ENCODE measurements around the gene ANKRD33B. TPM values are rescaled to one million over a fixed set of nuclear protein-coding genes. Genes with fewer than 3 reads are reported as not detected.
A peak's percentile ranks its signal among the peaks of the same experiment; 100 is the strongest.

The ANKRD33B gene
- total RNA-seq, 1 experiment from 2014 or later, result 10.9 TPM

DNA sequence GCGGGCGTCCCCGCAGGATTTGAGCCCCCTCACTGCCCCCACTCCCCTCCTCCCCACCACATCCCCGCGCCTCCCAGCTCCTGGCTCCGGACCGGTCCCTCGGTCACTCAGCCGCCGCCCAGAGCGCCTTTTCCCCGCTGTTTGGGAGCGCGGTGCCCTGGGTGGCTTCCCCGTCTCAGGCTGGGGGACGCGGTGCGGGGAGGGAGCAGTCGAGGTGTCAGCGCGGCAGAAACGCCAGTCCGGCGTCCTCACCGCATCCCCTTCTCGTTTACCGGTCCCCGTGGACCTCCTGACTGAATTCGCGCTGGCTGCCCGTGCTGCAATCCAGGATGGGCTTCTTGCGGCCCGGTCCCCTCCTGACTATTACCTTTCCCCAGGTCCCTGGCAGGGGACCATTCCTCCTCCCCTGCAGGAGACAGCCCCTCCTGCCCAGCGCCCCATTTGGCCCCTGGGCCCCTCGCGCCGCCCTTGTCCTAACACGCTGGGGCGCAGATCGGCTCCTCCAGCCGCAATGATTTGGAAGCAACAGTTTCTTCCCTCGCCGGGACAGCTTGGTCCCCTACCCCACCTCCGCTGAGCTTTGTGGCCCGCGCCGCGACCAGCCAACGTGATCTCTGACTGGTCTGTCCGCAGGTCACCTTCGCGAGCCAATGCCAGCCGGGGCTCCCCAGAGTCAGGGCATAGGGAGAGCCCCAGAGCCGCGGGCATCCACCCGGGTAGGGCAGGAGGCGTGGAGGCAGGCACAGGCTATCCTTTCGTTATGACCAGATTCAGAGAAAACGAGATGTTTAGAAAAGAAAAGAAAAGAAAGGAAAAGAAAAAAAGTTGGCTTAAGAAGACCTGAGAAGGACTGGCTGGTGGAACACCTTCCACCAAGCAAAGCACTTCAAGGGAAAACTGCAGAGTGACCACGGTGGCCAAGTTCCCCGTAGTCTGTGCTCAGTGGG lies 1.2 kb downstream of the ANKRD33B start:
- Histone ChIP-seq H3K9ac (ENCODE audit: low read length) (peak overlapping the region; percentile 91), H3K79me2 (ENCODE audit: insufficient read depth, low read length) (peaks cover 58% of the 10 kb centered on the region), H3K9me3 (ENCODE audit: control insufficient read depth in 1 of 2, insufficient read depth in 1 of 2, low read depth in 1 of 2, low read length in 2 of 2) (no peaks in the 10 kb centered on the region), H3K36me3 (ENCODE audit: control insufficient read depth in 1 of 2, insufficient read depth in 2 of 2, low read length in 2 of 2) (no peaks in the 10 kb centered on the region), H3K4me2 (ENCODE audit: low read length) (peak overlapping the region; percentile 93), H4K20me1 (ENCODE audit: insufficient read depth) (no peaks in the 10 kb centered on the region), H3K4me1 (ENCODE audit: control insufficient read depth in 1 of 2, insufficient read depth in 2 of 2, low read length in 2 of 2) (peaks cover 25 to 57% of the 10 kb centered on the region in 2 experiments), H3K27ac (ENCODE audit: low read depth, low read length) (no peak overlapping the region; the same call in 1 of the 2 replicates), H3K9me2 (ENCODE audit: insufficient read depth) (no peaks in the 10 kb centered on the region), H3K27me3 (ENCODE audit: insufficient read depth, low read length) (no peaks in the 10 kb centered on the region), H3K4me3 (replicated peaks in 1 of 2; ENCODE audit: low read depth in 1 of 2, low read length in 2 of 2) (peak overlapping the region; percentile 62 to 71), H2AFZ (ENCODE audit: low read depth, low read length, poor library complexity, severe bottlenecking) (no peak overlapping the region)
- ATAC-seq, result peak; percentile 4; the same call in 1 of the 2 replicates
- POLR2A ChIA-PET, result no interaction called here
- intact Hi-C loops (cut with micrococcal nuclease), result no loop called here
- no peak for DNase-seq (ENCODE audit: low read depth, low spot score)
- TF ChIP-seq TCF7L2 (IDR thresholded peaks at IDR 0.05; ENCODE audit: borderline replicate concordance, extremely low read depth, insufficient read depth, insufficient read length) (no peak), JUND (IDR thresholded peaks at IDR 0.05) (no peak), RAD21 (IDR thresholded peaks at IDR 0.05; ENCODE audit: low read depth) (no peak), EGR1 (IDR thresholded peaks at IDR 0.05; ENCODE audit: low read depth) (no peak), EZH2phosphoT487 (IDR thresholded peaks at IDR 0.05; ENCODE audit: borderline replicate concordance) (no peak), SIN3A (IDR thresholded peaks at IDR 0.05; ENCODE audit: low read depth) (no peak), SRF (IDR thresholded peaks at IDR 0.05; ENCODE audit: low read depth) (no peak), POLR2A (IDR thresholded peaks at IDR 0.05; ENCODE audit: borderline replicate concordance, extremely low read depth, insufficient read depth, insufficient read length) (no peak), EZH2 (IDR thresholded peaks at IDR 0.05) (no peak), CEBPB (IDR thresholded peaks at IDR 0.05; ENCODE audit: low read depth) (no peak), ZFX (IDR thresholded peaks at IDR 0.05) (no peak), SP1 (IDR thresholded peaks at IDR 0.05; ENCODE audit: low read depth) (no peak), ZNF274 (IDR thresholded peaks at IDR 0.05; ENCODE audit: low read depth, low read length) (no peak), POLR2AphosphoS5 (IDR thresholded peaks at IDR 0.05; ENCODE audit: low read depth, low read length) (no peak)
- TF ChIP-seq, protein P1, sequence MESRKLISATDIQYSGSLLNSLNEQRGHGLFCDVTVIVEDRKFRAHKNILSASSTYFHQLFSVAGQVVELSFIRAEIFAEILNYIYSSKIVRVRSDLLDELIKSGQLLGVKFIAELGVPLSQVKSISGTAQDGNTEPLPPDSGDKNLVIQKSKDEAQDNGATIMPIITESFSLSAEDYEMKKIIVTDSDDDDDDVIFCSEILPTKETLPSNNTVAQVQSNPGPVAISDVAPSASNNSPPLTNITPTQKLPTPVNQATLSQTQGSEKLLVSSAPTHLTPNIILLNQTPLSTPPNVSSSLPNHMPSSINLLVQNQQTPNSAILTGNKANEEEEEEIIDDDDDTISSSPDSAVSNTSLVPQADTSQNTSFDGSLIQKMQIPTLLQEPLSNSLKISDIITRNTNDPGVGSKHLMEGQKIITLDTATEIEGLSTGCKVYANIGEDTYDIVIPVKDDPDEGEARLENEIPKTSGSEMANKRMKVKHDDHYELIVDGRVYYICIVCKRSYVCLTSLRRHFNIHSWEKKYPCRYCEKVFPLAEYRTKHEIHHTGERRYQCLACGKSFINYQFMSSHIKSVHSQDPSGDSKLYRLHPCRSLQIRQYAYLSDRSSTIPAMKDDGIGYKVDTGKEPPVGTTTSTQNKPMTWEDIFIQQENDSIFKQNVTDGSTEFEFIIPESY (IDR thresholded peaks at IDR 0.05; ENCODE audit: extremely low read depth, insufficient replicate concordance, low read length), result no peak
- TF ChIP-seq, protein P2, sequence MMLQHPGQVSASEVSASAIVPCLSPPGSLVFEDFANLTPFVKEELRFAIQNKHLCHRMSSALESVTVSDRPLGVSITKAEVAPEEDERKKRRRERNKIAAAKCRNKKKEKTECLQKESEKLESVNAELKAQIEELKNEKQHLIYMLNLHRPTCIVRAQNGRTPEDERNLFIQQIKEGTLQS (IDR thresholded peaks at IDR 0.05), result no peak
- TF ChIP-seq, protein P3, sequence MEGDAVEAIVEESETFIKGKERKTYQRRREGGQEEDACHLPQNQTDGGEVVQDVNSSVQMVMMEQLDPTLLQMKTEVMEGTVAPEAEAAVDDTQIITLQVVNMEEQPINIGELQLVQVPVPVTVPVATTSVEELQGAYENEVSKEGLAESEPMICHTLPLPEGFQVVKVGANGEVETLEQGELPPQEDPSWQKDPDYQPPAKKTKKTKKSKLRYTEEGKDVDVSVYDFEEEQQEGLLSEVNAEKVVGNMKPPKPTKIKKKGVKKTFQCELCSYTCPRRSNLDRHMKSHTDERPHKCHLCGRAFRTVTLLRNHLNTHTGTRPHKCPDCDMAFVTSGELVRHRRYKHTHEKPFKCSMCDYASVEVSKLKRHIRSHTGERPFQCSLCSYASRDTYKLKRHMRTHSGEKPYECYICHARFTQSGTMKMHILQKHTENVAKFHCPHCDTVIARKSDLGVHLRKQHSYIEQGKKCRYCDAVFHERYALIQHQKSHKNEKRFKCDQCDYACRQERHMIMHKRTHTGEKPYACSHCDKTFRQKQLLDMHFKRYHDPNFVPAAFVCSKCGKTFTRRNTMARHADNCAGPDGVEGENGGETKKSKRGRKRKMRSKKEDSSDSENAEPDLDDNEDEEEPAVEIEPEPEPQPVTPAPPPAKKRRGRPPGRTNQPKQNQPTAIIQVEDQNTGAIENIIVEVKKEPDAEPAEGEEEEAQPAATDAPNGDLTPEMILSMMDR (IDR thresholded peaks at IDR 0.05 in 2 of 3, conservative IDR thresholded peaks at IDR 0.05 in 1 of 3; ENCODE audit: borderline replicate concordance in 1 of 3, insufficient read depth in 1 of 3, low read depth in 2 of 3, low read length in 2 of 3), result no peak
- TF ChIP-seq, protein P4, sequence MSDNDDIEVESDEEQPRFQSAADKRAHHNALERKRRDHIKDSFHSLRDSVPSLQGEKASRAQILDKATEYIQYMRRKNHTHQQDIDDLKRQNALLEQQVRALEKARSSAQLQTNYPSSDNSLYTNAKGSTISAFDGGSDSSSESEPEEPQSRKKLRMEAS (IDR thresholded peaks at IDR 0.05), result no peak
- TF ChIP-seq, protein P5, sequence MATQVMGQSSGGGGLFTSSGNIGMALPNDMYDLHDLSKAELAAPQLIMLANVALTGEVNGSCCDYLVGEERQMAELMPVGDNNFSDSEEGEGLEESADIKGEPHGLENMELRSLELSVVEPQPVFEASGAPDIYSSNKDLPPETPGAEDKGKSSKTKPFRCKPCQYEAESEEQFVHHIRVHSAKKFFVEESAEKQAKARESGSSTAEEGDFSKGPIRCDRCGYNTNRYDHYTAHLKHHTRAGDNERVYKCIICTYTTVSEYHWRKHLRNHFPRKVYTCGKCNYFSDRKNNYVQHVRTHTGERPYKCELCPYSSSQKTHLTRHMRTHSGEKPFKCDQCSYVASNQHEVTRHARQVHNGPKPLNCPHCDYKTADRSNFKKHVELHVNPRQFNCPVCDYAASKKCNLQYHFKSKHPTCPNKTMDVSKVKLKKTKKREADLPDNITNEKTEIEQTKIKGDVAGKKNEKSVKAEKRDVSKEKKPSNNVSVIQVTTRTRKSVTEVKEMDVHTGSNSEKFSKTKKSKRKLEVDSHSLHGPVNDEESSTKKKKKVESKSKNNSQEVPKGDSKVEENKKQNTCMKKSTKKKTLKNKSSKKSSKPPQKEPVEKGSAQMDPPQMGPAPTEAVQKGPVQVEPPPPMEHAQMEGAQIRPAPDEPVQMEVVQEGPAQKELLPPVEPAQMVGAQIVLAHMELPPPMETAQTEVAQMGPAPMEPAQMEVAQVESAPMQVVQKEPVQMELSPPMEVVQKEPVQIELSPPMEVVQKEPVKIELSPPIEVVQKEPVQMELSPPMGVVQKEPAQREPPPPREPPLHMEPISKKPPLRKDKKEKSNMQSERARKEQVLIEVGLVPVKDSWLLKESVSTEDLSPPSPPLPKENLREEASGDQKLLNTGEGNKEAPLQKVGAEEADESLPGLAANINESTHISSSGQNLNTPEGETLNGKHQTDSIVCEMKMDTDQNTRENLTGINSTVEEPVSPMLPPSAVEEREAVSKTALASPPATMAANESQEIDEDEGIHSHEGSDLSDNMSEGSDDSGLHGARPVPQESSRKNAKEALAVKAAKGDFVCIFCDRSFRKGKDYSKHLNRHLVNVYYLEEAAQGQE (IDR thresholded peaks at IDR 0.05; ENCODE audit: low read depth), result no peak
- RAD21 ChIA-PET (ENCODE audit: low non-redundant PET in 1 of 2, low total read pairs in 2 of 2, uncharacterized antibody in 2 of 2, unreplicated experiment in 2 of 2), result no interaction called here
- CTCF ChIA-PET, result no interaction called here
- BruUV-seq (replicated peaks), result TSS peak; percentile 45

Data from HCT116 (cell line).